GM12875 (cell line): ENCODE measurements around the gene RBM38.

Experiments
- H3K4me3 ChIP-seq: one replicate; pipeline ENCODE4 v1.5.1; 2011; ENCODE audit warnings: low read depth, low read length, control low read depth
- CTCF ChIP-seq: IDR thresholded peaks from 2 replicates; pipeline ENCODE4 v1.5.1; 2011; ENCODE audit warnings: low read depth, mild to moderate bottlenecking, control low read depth, inconsistent platforms, low read length, moderate library complexity, borderline replicate concordance; ENCODE audit not compliant: insufficient read depth

The RBM38 gene

GRCh38 chr20:57431539-57431835 lies 40.3 kb downstream of the RBM38 start:
- TF ChIP-seq CTCF = no peak
- H3K4me3 ChIP-seq = no peak overlapping the region

- TF ChIP-seq CTCF = no peak
- H3K4me3 ChIP-seq = no peak overlapping the region
These were observed 41.3 kb downstream of the RBM38 start for GRCh38 chr20:57432480-57432861.

GRCh38 chr20:57432862-57433491 lies 41.8 kb downstream of the RBM38 start:
- H3K4me3 ChIP-seq = no peak overlapping the region
- no peak for TF ChIP-seq CTCF

DNA sequence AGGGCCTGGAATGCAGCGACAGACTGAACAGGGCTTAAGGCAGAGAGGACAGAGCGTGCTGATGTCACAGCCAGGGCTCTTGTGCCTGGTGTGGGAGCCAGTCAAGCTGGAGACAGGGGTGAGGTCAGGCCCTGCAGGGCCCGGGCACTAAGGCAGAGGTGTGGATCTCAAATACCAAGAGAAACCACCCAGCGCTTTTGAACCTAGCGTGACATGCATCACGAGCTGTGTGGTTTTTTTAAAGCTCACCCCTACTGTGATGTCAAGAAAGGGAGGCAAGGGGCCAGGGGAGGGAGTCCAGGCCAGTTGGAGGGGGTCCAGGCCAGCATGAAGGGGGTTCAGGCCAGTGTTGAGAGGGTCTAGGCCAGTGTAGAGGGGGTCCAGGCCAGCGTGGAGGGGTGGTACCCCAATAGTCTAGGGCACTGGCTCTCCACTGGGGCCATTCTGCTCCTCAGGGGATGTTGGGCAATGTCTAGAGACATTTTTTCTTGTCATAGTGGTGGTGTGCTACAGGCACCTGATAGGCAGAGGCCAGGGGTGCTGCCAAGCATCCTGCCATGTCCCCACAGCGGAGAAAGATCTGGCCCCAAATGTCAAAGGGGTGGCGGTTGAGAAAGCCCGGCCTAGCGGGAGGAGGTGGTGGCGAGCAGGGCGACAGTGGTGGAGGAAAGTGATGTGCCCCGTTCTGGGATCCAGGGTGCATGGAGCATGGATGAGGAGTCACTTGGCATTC lies 42.6 kb downstream of the RBM38 start:
- H3K4me3 ChIP-seq = no peak overlapping the region
- no peak for TF ChIP-seq CTCF

DNA sequence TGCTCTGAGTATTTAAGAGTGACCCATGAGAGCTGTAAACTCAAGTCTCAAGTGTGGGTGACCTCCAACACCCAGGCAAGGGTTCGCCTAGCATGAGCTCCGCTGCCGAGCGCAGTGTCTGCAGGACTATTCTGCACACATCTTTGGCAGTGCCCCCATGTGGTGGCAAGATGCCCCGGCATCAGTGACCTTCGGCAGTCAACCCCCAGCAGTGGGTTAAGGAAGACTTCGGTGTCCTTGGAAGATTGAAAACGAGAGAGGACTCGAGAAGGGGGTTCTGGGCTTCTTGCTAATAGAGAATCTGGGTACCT lies 43.1 kb downstream of the RBM38 start:
- no peak overlapping the region for H3K4me3 ChIP-seq

GRCh38 chr20:57435105-57435497 lies 43.9 kb downstream of the RBM38 start:
- no peak for TF ChIP-seq CTCF
- H3K4me3 ChIP-seq = no peak overlapping the region

More for the DNA sequence above, 43.1 kb downstream of the RBM38 start:
- 0 out of 2 replicates have a peak, but pooled peaks have one; percentile 27 for TF ChIP-seq CTCF

- H3K4me3 ChIP-seq = no peak overlapping the region
- no peak for TF ChIP-seq CTCF
These were observed 44.5 kb downstream of the RBM38 start for GRCh38 chr20:57435498-57436222.
